Fibroblast of skin of abdomen (primary cell): ENCODE data around the gene MARCKS.
A peak's percentile ranks its signal among the peaks of the same experiment; 100 is the strongest.

Source experiments
- DNase-seq: peaks from one replicate; pipeline ENCODE4 v3.0.0-alpha.2; 2013

The MARCKS gene

DNA sequence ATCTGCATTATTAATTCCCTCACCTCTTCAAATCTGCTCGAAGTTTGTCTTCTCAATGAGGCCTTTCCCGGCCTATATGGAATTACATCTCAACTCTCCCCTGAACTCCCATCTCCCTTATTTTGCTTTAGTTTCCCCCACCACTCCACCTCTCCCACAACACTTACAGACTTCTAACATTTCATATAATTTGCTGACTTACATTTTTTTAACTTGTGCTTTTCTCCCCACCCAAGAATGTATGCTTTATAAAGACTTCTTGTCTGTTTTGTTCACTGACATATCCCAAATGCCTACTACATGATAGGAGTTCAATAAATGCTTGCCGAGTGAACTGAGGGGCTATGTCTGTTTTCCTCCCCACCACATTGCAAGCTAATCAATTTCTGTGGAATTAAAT lies 3.9 kb upstream of the MARCKS start:
- no peak for DNase-seq

DNA sequence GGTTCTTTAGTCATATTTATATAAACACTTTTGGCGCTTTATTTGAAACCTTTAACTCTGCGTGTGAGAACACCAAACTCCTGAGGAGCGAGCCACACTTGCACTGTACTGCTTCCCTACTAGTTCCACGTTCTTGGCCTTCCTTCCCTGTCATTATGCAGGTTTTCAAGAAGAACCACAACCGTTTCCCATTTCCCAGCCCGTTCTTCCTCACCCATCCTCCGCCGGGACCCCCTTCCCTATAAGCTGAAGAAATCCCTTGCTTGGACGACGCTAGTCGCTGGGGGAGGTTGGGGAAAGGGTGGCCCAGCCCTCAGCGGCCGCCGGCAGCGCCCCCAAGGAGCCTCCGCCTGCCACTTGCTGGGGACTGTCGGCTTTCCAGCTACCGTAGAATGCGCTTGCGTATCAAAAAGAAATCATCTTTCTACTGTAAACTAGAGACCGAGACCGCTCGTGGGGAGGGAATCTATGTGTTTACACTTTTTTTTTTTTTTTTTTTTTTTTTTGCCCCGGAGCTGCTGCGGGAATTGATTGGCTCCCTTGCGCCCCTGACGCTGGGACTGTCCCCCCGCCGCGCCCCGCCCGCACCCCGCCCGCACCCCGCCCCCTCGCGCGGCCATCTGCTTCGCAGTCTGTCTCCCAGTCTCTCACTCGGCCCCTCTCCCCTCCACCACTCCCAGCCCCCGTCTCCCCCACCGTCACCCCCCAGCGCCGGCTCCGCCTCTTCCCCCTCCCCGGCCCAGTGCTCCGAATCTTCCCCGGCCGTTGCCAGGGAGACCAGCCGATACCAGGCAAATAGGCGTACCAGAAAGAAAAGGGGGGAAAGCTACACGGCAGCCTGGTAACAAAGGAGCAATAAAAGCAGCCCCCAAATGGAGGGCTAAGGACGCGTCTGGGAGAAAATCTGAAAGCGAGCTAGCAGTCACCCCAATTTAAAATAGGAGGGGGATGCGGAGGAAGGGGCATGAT lies 2.3 kb upstream of the MARCKS start:
- DNase-seq: peak; percentile 95

DNA sequence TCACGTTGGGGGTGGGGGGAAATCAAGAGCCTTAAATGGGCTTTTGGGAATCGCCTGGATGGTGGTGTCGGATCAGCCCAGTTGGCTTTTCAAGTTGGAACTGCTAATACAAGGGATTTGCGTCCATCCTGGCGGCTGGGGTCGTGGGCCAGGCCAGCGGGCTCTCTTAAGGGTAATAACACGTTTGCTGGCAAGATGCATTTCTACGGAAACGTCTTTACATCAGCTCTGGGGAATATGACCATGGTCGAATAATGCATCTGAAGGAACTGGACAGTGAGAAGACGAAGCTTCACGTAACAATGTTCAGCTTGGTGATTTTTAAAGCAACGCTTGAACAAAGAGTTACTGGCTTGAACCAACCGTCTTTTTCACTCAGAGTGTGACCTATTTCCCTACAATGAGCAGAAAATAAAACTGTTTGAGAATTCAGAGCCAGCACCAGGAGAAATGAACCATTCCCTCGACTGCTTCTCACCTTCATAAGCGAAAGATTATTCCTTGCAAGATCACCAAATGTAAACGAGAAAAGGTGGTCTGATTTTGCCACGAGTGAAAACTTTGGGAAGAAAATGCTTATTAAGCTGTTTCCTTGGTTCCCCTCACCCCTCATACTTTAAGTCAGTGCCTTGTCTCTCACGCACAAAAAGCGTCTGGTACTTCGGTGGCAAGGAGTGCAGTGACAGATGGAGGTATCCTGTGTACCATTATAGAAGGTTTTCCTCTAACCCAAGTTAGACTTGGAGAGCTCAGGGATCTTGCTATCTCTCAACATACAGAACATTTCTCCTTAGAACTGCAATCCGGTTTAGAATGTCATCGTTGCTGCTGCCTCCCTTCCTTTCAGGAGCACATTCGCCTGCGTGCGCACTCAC lies 1.4 kb upstream of the MARCKS start:
- DNase-seq: peak; percentile 61

DNA sequence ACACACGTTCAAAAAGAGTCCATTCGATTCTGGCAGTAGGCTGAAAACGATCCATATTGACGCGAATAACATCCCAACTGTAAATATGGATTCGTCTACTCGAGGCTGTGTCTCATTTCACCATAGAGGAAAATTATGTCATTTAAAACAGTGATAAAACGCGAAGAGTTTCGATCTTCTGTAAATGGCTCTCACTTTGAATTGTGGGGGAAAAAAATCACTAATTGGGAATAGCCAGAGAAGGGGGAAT lies 845 bp upstream of the MARCKS start:
- no peak for DNase-seq

DNA sequence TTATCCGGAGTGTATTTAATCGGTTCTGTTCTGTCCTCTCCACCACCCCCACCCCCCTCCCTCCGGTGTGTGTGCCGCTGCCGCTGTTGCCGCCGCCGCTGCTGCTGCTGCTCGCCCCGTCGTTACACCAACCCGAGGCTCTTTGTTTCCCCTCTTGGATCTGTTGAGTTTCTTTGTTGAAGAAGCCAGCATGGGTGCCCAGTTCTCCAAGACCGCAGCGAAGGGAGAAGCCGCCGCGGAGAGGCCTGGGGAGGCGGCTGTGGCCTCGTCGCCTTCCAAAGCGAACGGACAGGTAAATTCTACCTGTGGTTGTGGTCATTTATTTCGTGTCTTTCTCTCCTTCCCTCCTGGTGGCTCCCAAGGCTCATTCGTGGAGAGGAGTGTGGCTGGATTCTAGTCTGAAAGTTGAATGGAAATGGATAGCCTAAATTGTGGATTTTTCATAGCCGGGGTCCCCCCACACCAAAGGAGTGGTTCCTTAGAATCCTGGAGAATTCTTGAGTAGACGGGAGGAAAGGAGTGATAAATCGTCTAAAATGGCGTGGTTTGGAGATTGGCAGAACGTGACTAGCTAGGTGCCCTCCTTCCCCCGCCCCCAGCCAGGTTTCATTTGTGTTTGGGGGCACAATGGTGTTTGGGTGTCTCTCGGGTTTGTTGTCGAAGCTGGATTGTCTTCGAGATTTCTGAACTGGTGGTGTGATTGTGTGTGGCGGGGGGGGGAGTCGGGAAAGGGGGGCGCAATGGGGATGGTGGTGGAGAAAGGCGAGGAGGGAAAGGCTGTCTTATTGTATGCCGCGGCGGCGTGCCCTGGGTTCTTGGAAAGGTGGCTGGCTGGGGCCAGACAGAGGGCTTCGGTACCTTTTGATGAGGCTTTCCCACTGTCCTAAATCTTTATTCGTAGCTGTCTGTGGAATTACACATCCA lies 673 bp downstream of the MARCKS start:
- peak; percentile 65 for DNase-seq

DNA sequence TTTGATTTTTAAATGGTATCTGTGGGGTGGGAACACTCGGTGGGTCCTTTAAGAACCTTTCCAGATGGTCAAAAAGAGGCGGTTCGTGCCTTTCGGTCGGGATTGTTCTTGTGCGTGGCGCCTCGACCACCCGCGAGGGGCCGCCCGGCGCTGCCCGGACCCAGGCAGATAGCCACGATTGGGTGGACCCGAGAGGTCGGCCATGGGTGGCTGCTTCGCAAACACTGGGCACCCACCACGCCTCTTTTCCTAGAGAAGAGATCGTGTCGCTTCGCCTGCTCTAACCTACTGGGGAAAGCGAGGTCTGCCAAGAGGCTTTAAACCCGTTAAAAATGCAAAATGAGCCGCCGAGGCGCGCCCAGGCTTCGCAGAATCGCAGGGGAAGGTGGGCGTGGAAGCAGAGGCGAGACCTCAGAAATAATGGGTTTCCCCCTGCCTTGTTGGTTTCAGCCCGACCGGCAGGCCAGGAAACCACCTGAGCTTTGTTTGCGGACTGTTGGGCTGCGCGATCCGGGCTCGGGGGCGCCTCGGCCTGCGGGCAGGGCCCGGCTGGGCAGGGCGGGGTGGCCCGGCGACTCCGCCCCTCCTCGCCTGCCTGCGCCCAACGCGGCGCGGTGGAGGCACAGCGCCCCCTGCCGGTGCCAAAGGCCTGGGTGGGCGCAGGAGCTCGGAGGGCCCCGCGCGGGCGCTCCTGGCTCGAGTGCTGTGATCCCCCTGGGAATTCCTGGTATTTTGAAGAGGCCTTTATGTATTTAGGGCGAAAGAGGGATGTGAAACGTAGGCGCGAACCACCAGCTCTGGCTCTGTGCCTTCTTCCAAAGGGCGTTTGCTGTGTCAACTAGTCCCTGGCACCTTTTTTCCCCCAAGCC lies 1.6 kb downstream of the MARCKS start:
- DNase-seq: peak; percentile 92

DNA sequence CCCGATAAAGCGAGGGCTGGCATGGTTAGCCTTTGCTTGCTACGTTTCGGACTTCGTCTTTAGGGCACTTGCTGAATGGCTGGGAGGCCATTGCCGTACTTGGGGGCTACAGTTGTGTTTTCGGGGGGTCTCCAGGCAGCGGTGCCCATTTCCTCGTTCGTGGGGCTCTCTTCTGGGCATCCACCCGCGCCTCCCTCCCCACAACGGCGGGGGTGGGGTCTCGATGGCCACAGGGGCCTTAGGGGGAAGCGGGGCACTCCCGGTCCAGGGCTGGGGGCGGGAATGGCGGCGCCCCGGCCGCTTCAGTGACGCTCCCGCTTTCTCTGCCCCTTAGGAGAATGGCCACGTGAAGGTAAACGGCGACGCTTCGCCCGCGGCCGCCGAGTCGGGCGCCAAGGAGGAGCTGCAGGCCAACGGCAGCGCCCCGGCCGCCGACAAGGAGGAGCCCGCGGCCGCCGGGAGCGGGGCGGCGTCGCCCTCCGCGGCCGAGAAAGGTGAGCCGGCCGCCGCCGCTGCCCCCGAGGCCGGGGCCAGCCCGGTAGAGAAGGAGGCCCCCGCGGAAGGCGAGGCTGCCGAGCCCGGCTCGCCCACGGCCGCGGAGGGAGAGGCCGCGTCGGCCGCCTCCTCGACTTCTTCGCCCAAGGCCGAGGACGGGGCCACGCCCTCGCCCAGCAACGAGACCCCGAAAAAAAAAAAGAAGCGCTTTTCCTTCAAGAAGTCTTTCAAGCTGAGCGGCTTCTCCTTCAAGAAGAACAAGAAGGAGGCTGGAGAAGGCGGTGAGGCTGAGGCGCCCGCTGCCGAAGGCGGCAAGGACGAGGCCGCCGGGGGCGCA lies 2.4 kb downstream of the MARCKS start:
- peak; percentile 72 for DNase-seq

DNA sequence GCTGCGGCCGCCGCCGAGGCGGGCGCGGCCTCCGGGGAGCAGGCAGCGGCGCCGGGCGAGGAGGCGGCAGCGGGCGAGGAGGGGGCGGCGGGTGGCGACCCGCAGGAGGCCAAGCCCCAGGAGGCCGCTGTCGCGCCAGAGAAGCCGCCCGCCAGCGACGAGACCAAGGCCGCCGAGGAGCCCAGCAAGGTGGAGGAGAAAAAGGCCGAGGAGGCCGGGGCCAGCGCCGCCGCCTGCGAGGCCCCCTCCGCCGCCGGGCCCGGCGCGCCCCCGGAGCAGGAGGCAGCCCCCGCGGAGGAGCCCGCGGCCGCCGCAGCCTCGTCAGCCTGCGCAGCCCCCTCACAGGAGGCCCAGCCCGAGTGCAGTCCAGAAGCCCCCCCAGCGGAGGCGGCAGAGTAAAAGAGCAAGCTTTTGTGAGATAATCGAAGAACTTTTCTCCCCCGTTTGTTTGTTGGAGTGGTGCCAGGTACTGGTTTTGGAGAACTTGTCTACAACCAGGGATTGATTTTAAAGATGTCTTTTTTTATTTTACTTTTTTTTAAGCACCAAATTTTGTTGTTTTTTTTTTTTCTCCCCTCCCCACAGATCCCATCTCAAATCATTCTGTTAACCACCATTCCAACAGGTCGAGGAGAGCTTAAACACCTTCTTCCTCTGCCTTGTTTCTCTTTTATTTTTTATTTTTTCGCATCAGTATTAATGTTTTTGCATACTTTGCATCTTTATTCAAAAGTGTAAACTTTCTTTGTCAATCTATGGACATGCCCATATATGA lies 3.2 kb downstream of the MARCKS start:
- DNase-seq: peak; percentile 74

DNA sequence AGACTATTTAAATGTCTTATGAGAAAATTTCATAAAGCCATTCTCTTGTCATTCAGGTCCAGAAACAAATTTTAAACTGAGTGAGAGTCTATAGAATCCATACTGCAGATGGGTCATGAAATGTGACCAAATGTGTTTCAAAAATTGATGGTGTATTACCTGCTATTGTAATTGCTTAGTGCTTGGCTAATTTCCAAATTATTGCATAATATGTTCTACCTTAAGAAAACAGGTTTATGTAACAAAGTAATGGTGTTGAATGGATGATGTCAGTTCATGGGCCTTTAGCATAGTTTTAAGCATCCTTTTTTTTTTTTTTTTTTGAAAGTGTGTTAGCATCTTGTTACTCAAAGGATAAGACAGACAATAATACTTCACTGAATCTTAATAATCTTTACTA lies 5.0 kb downstream of the MARCKS start:
- DNase-seq: no peak

DNA sequence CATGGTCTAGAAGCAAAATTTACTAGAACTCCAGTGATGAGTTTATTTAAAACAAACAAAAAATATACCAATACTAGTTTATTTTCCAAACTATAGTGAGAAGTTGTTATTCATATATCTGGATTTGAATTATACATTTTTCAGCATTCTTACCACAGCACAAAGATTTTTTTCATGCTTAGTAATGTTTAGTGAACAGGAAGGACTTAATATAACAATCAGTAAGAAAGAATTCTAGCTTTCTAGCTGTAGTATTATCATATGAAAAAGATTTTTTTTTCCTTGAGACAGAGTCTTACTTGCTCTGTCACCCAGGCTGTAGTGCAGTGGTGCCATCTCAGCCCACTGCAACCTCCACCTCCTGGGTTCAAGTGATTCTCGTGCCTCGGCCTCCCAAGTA lies 13.8 kb downstream of the MARCKS start:
- DNase-seq: no peak

DNA sequence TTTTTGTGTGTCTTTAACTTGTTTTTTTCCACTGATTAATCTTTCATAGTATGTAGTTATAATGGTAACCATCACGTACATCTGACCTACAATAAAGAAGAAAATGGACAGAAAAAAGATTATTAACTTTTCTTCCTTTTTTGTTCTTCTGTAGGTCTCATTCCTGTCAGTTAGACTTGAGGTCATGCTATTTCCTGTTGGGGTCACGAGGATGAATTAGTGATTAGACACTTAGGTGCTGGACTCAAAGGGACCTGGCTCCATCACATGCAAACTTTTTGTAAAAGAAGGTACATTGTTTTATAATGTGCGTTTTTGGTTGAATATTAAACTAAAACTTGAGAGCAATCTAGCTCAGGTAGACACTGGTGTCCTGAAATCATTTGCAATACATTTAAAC lies 14.8 kb downstream of the MARCKS start:
- no peak for DNase-seq

DNA sequence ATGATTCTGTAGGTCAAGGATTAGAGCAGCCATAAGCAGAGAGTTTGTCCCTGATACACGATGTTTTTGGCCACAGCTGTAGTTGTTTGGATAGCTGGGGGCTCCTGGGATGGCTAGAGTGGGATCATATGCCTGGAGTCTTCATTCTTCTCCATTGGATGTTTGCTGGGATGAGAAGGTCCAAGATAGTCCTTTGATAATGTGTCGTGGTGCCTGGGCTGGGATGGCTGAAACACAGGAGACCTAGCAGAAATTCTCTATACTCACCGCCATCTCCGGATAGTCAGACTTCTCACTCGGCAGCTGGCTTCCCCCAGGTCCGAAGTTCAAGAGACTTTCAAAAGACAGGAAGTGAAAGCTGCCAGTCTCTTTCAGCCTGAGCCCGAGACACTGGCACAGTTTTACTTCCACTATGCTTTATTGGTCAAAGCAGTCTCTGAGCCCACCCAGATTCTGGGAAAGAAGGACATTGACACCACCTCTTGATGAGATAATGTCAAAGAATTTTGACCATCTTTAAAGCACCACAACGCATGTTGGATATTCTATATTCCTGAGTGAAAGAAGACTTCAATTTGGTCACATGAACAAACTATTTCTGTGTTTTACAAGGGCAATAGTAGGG lies 16.0 kb downstream of the MARCKS start:
- no peak for DNase-seq

DNA sequence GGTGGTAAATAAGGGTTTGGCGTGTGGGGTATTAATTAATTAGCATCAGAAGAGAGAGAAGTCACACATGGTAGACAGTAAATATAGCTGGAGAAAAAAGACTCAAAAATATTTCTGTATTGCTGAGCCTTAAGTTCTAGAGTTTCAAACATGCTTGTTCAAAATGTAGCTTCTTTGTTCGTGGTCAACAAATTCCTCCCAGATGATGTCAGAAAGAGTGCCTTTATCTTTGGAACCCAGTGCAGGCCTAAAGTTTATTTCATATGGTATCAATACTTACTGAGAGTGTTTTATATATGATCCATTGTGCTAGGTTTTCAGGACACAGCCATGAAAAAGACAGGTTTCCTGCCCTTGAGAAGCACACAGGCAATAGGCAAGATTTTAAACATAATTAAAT lies 18.3 kb downstream of the MARCKS start:
- DNase-seq: peak; percentile 79

DNA sequence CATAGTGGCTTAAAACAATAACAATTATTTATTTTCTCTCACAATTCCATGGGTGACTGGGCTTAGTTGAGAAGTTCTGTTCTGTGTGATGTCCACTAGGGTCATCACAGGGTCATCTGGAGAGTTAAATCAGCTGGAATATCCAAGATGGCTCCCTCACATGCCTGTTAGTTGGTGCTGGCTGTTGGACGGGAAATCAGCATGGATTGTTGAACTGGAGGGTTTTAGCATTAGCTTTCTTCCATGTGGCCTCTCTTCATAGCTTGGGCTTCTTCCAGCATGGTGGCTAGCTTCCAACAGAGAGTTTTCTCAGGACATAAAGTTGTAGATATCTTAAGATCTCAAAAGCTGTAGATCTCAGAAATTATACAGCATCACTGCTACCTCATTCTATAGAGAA lies 19.6 kb downstream of the MARCKS start:
- peak; percentile 53 for DNase-seq

DNA sequence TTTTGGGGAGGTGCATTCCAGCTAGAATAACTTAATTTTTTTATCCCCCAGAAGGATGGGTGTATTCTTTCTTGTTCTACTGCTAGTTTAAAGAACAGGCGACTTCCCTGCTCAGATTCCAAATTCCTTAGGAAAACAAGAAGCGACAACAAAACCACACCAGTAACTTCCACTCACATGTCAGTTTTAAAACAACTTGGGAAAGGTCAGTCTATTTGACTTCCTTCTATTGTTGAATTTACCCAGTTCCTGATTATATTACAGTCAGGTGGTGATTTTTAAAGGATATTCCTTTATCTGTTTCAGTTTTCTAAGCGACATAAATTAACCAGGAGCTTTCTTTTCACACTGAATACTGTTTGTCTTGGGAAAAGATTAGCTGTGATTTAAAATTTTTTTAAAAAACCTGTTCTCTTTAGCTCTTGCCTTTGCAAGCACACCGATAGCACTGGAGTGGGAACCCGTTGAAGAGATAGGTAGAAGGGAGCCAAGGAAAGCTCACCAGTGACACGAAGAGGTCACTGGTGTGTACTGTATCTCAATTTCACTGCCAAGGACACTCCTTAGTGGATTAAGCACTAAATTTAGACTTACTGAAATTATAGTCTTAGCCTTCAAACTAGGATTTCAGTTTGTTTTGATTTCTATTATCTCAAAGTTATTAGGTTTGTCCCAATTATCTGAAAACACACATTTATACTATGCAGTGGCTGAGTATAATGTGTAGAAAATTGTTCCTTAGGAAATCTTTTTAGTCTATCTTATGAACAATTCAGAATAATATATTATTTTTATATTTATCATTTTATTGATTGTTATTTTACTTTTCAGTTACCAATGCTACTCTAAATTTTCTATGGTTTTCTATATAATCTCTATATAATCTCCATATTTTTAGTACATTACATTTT lies 22.3 kb downstream of the MARCKS start:
- DNase-seq: peak; percentile 85

DNA sequence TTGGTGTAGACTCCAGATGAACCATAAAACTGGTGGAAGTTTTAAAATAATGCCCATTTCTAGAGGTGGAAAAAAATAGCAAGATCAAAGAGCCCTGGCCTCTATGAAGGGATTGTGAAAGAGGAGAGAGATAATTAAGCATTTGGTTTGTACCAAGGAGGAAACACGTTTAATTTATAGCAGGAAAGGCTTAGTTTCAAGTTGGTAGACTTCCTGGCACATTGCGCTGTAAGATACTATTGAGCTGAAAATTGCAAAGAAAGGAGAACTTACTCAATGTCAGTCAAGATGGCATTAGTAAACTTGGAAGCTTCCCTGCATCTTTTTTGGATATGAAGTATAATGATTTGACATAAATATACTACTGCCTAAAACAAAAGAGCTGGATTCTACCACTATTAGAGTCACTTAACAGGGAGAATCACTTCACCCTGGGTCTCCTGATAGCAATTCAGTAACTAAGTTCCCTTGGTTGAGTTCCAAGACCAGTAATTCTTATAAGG lies 24.4 kb downstream of the MARCKS start:
- DNase-seq: no peak

DNA sequence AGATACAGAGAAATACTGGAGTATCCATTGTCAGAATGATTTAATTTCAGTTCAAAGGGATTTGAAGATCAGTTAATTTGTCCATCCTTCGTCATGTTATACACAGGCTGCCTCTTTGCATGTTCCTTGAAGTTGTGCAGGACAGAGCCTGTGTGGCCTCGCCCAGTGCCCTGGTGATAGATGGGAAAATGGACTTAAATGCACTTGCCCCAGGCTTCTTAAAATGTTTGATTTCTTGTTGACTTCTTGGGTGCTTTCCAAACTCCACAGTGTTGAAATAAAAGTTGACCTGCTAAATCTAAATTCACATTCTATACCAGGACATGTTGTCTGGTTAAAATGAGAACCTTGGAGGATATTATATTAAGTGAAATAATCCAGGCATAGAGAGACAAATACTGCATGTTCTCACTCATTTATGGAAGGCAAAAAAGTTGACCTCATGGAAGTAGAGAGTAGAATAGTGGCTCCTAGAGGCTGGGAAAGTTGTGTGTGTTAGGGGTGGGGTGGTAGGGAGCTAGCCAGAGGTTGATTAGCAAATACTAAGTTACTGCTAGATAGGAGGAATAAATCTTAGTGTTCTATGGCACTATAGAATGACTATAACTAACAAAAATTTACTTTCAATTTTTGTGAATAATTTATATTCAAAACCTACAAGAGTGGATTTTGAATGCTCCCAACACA lies 25.3 kb downstream of the MARCKS start:
- no peak for DNase-seq

DNA sequence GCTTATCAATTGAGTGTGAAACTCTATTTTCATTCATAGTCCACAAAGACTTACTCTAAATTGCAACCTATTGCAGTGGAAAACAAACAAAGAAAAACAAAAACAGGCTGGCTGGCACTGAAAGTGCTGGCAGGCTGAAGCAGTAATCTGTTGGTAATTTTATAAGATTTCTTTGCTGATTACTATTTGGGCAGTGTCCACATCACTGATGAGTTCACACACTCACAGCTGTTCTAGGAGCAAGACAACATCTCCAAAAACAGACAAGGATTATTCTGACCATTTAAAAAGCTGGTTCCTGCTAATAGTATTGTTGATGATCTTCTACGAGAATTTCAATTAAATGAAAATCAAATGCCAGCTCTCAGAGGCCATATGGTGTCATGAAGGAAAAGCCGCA lies 26.9 kb downstream of the MARCKS start:
- no peak for DNase-seq
